Endothelial cell of hepatic sinusoid (primary cell): Measurements from ENCODE around the gene G3BP2.

Source experiments
- in situ Hi-C: cut with HindIII; loops from 2 replicates; pipeline ENCODE4 v1.10.0; 2017; ENCODE audit warnings: low sequenced_read_pairs

G3BP2 gene

GRCh38 chr4:75644095-75644494 is 29.1 kb downstream of the G3BP2 start:
- in situ Hi-C loops, result no loop called here

- in situ Hi-C loops, result no loop called here
Observed at GRCh38 chr4:75643651-75644050, 29.6 kb downstream of the G3BP2 start.

GRCh38 chr4:75639124-75639695 is 34.0 kb downstream of the G3BP2 start:
- in situ Hi-C loops, result no loop called here

GRCh38 chr4:75637827-75638226 is 35.4 kb downstream of the G3BP2 start:
- in situ Hi-C loops, result no loop called here

GRCh38 chr4:75637176-75637575 is 36.0 kb downstream of the G3BP2 start:
- in situ Hi-C loops, result no loop called here

- in situ Hi-C loops, result no loop called here
Observed at GRCh38 chr4:75634951-75635350, 38.3 kb downstream of the G3BP2 start.

- in situ Hi-C loops, result no loop called here
Observed at GRCh38 chr4:75634281-75634680, 38.9 kb downstream of the G3BP2 start.

GRCh38 chr4:75633846-75634245 is 39.4 kb downstream of the G3BP2 start:
- in situ Hi-C loops, result no loop called here

- in situ Hi-C loops, result no loop called here
Observed at GRCh38 chr4:75630937-75631329, 42.3 kb downstream of the G3BP2 start.

GRCh38 chr4:75630174-75630936 is 42.9 kb downstream of the G3BP2 start, which contains the start of gene CDKL2:
TSS of gene CDKL2 (minus strand) at chr4:75630528. CDS start at chr4:75625988, 4,540 bp downstream.
- in situ Hi-C loops, result no loop called here

- in situ Hi-C loops, result no loop called here
Observed at GRCh38 chr4:75629239-75629638, 44.0 kb downstream of the G3BP2 start.

GRCh38 chr4:75623026-75623425 is 50.2 kb downstream of the G3BP2 start:
- in situ Hi-C loops, result no loop called here

GRCh38 chr4:75621715-75622114 is 51.5 kb downstream of the G3BP2 start:
- in situ Hi-C loops, result no loop called here

GRCh38 chr4:75612306-75612705 is 60.9 kb downstream of the G3BP2 start:
- in situ Hi-C loops, result no loop called here

- in situ Hi-C loops, result loop anchor here (5.0 kb wide), 1 partner anchor 44 kb away; no protein-coding TSS in a partner anchor
Observed at GRCh38 chr4:75605928-75606327, 67.3 kb downstream of the G3BP2 start.

- in situ Hi-C loops, result no loop called here
Observed at GRCh38 chr4:75599647-75600046, 73.6 kb downstream of the G3BP2 start.

GRCh38 chr4:75598390-75598789 is 74.8 kb downstream of the G3BP2 start:
- in situ Hi-C loops, result no loop called here

GRCh38 chr4:75596061-75596460 is 77.2 kb downstream of the G3BP2 start:
- in situ Hi-C loops, result no loop called here

GRCh38 chr4:75593393-75593792 is 79.8 kb downstream of the G3BP2 start:
- in situ Hi-C loops, result no loop called here
